Transverse colon (tissue), 4 donors: ENCODE data around the gene KRTAP12-3.

ENCODE experiments used
- POLR2A ChIP-seq: fragments of 450-650 bp; IDR thresholded peaks from one replicate; pipeline ENCODE4 v1.6.1; 2016; ENCODE audit warnings: antibody characterized with exemption, mild to moderate bottlenecking, moderate library complexity
- POLR2AphosphoS5 ChIP-seq, 3 donors: sonication (generic); formaldehyde crosslinking; IDR thresholded peaks; one replicate each; pipeline ENCODE4 v1.6.1; 2016; ENCODE audit warnings: antibody characterized with exemption in 3 of 3
- TF ChIP-seq, protein P1 (sequence below), 5 experiments: fragments of 200-600 bp in 3 of 5; fragments of 450-650 bp in 2 of 5; sonication (generic) in 3 of 5; IDR thresholded peaks; 1 replicate in 2 of 5; 2 replicates in 3 of 5; pipeline ENCODE4 v1.5.1; 2016 to 2017; ENCODE audit warnings: antibody characterized with exemption in 5 of 5, inconsistent platforms in 3 of 5, mild to moderate bottlenecking in 2 of 5, moderate library complexity in 1 of 5

- TF ChIP-seq, protein P1, sequence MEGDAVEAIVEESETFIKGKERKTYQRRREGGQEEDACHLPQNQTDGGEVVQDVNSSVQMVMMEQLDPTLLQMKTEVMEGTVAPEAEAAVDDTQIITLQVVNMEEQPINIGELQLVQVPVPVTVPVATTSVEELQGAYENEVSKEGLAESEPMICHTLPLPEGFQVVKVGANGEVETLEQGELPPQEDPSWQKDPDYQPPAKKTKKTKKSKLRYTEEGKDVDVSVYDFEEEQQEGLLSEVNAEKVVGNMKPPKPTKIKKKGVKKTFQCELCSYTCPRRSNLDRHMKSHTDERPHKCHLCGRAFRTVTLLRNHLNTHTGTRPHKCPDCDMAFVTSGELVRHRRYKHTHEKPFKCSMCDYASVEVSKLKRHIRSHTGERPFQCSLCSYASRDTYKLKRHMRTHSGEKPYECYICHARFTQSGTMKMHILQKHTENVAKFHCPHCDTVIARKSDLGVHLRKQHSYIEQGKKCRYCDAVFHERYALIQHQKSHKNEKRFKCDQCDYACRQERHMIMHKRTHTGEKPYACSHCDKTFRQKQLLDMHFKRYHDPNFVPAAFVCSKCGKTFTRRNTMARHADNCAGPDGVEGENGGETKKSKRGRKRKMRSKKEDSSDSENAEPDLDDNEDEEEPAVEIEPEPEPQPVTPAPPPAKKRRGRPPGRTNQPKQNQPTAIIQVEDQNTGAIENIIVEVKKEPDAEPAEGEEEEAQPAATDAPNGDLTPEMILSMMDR (IDR thresholded peaks at IDR 0.05): no peak
- TF ChIP-seq POLR2A: no peak
- TF ChIP-seq POLR2AphosphoS5 (IDR thresholded peaks at IDR 0.05): no peak
Observed at GRCh38 chr21:44639331-44639655, 18.4 kb upstream of the KRTAP12-3 start.
